Left colon (tissue), 2 donors: ENCODE results near the gene DCBLD2. TPM values are rescaled to one million over a fixed set of nuclear protein-coding genes. Genes with fewer than 3 reads are reported as not detected.
"Not testable (repeated sequence)": the region's sequence is repeated elsewhere in the genome, so short reads cannot be mapped to it uniquely, and the experiment has no call there.

Experiments used
- ATAC-seq: fragments of 200-7000 bp; cut with Tn5 transposase; one replicate; pipeline ENCODE4 v1.9.1; 2020; ENCODE audit warnings: mild to moderate bottlenecking, moderate library complexity
- DNase-seq, 2 donors: peaks; one replicate each; pipeline ENCODE4 v3.0.0-alpha.2; 2020
- intact Hi-C, 2 donors: fragments of 100-400 bp; cut with DNase I in 1 of 2; cut with micrococcal nuclease in 1 of 2; formaldehyde crosslinking; loops; one replicate each; pipeline versions ENCODE4 v1.11.2 to v1.14.0; 2022; cut with DNase I, micrococcal nuclease
- total RNA-seq, 2 donors: library from RNA; stranded (reverse); fragmentation: NEBNext Ultra II Directional; extraction: Animal tissue kit (Norgen Biotek cat#: 25700); gene quantifications; one replicate each; pipeline ENCODE4 v1.2.1, GENCODE V29; 2021
- donor health status: DM: no; HTN: no; CAD: no.
- donor health status: DM: yes; HTN: yes; CAD: no.

Gene DCBLD2
- total RNA-seq, 2 donors from 2014 or later = 8.9 to 12.2 TPM

GRCh38 chr3:98897701-98898100, 3.8 kb downstream of the DCBLD2 start:
- no peak for DNase-seq
- intact Hi-C loops = no loop called here
- no peak for ATAC-seq

GRCh38 chr3:98894791-98895576, 6.5 kb downstream of the DCBLD2 start:
- intact Hi-C loops = no loop called here
- DNase-seq (no peak), ATAC-seq (no peak)

GRCh38 chr3:98893740-98894139, 7.8 kb downstream of the DCBLD2 start:
- intact Hi-C loops = no loop called here
- ATAC-seq (no peak), DNase-seq (no peak)

GRCh38 chr3:98892263-98892662, 9.2 kb downstream of the DCBLD2 start:
- ATAC-seq = no peak
- DNase-seq = no peak
- intact Hi-C loops = no loop called here

GRCh38 chr3:98890965-98891910, 10.3 kb downstream of the DCBLD2 start:
- no peak for DNase-seq
- no peak for ATAC-seq
- intact Hi-C loops = no loop called here

GRCh38 chr3:98890181-98890835, 11.2 kb downstream of the DCBLD2 start:
- intact Hi-C loops = no loop called here
- DNase-seq (no peak), ATAC-seq (no peak)

GRCh38 chr3:98887684-98888083, 13.8 kb downstream of the DCBLD2 start:
- no peak for DNase-seq
- no peak for ATAC-seq
- intact Hi-C loops = no loop called here

- intact Hi-C loops = no loop called here
- no peak for DNase-seq
- no peak for ATAC-seq
Observed at GRCh38 chr3:98886525-98886924, 15.0 kb downstream of the DCBLD2 start.

GRCh38 chr3:98885851-98886250, 15.6 kb downstream of the DCBLD2 start:
- intact Hi-C loops = no loop called here

GRCh38 chr3:98884675-98885371, 16.7 kb downstream of the DCBLD2 start:
- ATAC-seq (no peak), DNase-seq (no peak)
- intact Hi-C loops = no loop called here

More at GRCh38 chr3:98885851-98886250, 15.6 kb downstream of the DCBLD2 start:
- ATAC-seq (no peak), DNase-seq (no peak)

- DNase-seq, intact Hi-C loops, ATAC-seq: not testable (repeated sequence)
Observed at GRCh38 chr3:98882614-98883333, 18.7 kb downstream of the DCBLD2 start.

- intact Hi-C loops = no loop called here
- ATAC-seq = no peak
- no peak for DNase-seq
Observed at GRCh38 chr3:98877132-98877531, 24.4 kb downstream of the DCBLD2 start.

GRCh38 chr3:98875535-98875934, 26.0 kb downstream of the DCBLD2 start:
- DNase-seq = no peak
- intact Hi-C loops = no loop called here
- no peak for ATAC-seq

GRCh38 chr3:98874602-98875249, 26.8 kb downstream of the DCBLD2 start:
- DNase-seq = no peak
- ATAC-seq = no peak
- intact Hi-C loops = no loop called here

GRCh38 chr3:98869391-98869790, 32.1 kb downstream of the DCBLD2 start:
- no peak for ATAC-seq
- intact Hi-C loops = no loop called here

GRCh38 chr3:98857971-98858370, 43.5 kb downstream of the DCBLD2 start:
- ATAC-seq, intact Hi-C loops, DNase-seq: not testable (repeated sequence)

More at GRCh38 chr3:98869391-98869790, 32.1 kb downstream of the DCBLD2 start:
- no peak for DNase-seq

- intact Hi-C loops, ATAC-seq, DNase-seq: not testable (repeated sequence)
Observed at GRCh38 chr3:98857258-98857657, 44.2 kb downstream of the DCBLD2 start.

GRCh38 chr3:98856724-98857123, 44.8 kb downstream of the DCBLD2 start:
- intact Hi-C loops = no loop called here
- no peak for DNase-seq
- no peak for ATAC-seq
